Stimulated activated CD8-positive, alpha-beta memory T cell treated with anti-CD3 and anti-CD28 coated beads, Interleukin-4, amount 100 ng/mL, for 4 hours (primary cell): Measurements from ENCODE around the gene SLFNL1.

ENCODE experiments used
- DNase-seq, 2 donors: peaks; one replicate each; pipeline ENCODE4 v3.0.0-alpha.2; 2020; ENCODE audit warnings: low read depth in 2 of 2, low spot score in 1 of 2

Gene SLFNL1

GRCh38 chr1:40987439-40988276, 33.9 kb downstream of the SLFNL1 start:
- no peak for DNase-seq

GRCh38 chr1:40986956-40987355, 34.6 kb downstream of the SLFNL1 start:
- DNase-seq: no peak

GRCh38 chr1:40986328-40986783, 35.2 kb downstream of the SLFNL1 start:
- DNase-seq: no peak

- DNase-seq: no peak
Measured at GRCh38 chr1:40985875-40986274, 35.6 kb downstream of the SLFNL1 start.

GRCh38 chr1:40985161-40985560, 36.4 kb downstream of the SLFNL1 start:
- no peak for DNase-seq

GRCh38 chr1:40984531-40984930, 37.0 kb downstream of the SLFNL1 start:
- DNase-seq: no peak

GRCh38 chr1:40984066-40984465, 37.5 kb downstream of the SLFNL1 start:
- DNase-seq: no peak

GRCh38 chr1:40983286-40983685, 38.2 kb downstream of the SLFNL1 start:
- no peak for DNase-seq

- no peak for DNase-seq
Measured at GRCh38 chr1:40982721-40983120, 38.8 kb downstream of the SLFNL1 start.

- no peak for DNase-seq
Measured at GRCh38 chr1:40981691-40982448, 39.7 kb downstream of the SLFNL1 start.

GRCh38 chr1:40980453-40981121, 40.9 kb downstream of the SLFNL1 start:
- DNase-seq: peak; percentile 9 to 30

- DNase-seq: no peak
Measured at GRCh38 chr1:40980068-40980452, 41.5 kb downstream of the SLFNL1 start.

- peak; percentile 92 to 94 for DNase-seq
Measured at GRCh38 chr1:40979241-40980067, 42.1 kb downstream of the SLFNL1 start, which contains the start of gene CTPS1. Gene CTPS1 (plus strand): TSS chr1:40979696. CDS start chr1:40983291, 3,595 bp downstream.

GRCh38 chr1:40978886-40979240, 42.7 kb downstream of the SLFNL1 start:
- no peak for DNase-seq

- DNase-seq: no peak
Measured at GRCh38 chr1:40977716-40978115, 43.8 kb downstream of the SLFNL1 start.

- no peak for DNase-seq
Measured at GRCh38 chr1:40976952-40977690, 44.4 kb downstream of the SLFNL1 start.

- DNase-seq: no peak
Measured at GRCh38 chr1:40974945-40975344, 46.6 kb downstream of the SLFNL1 start.

- DNase-seq: no peak
Measured at GRCh38 chr1:40973912-40974311, 47.6 kb downstream of the SLFNL1 start.

- no peak for DNase-seq
Measured at GRCh38 chr1:40971966-40972365, 49.6 kb downstream of the SLFNL1 start.

- DNase-seq: no peak
Measured at GRCh38 chr1:40969445-40969844, 52.1 kb downstream of the SLFNL1 start.
